Ishikawa (cell line): ENCODE results near the gene SCYL1.
A peak's percentile ranks its signal among the peaks of the same experiment; 100 is the strongest.

Source experiments
- CEBPB ChIP-seq: IDR thresholded peaks from 2 replicates; pipeline ENCODE4 v1.6.1; 2012
- CREB1 ChIP-seq: IDR thresholded peaks from 2 replicates; pipeline ENCODE4 v1.6.1; 2012; ENCODE audit warnings: low read depth
- EGR1 ChIP-seq: IDR thresholded peaks from 2 replicates; pipeline ENCODE4 v1.6.1; 2012
- EP300 ChIP-seq: IDR thresholded peaks from 2 replicates; pipeline ENCODE4 v1.6.1; 2012; ENCODE audit warnings: borderline replicate concordance
- FOXM1 ChIP-seq: IDR thresholded peaks from 2 replicates; pipeline ENCODE4 v1.6.1; 2012; ENCODE audit warnings: low read depth, borderline replicate concordance
- MAX ChIP-seq: IDR thresholded peaks from 2 replicates; pipeline ENCODE4 v1.6.1; 2012
- NFIC ChIP-seq: IDR thresholded peaks from 2 replicates; pipeline ENCODE4 v1.6.1; 2012
- RAD21 ChIP-seq: IDR thresholded peaks from 2 replicates; pipeline ENCODE4 v1.6.1; 2012; ENCODE audit warnings: low read depth
- REST ChIP-seq: IDR thresholded peaks from 2 replicates; pipeline ENCODE4 v1.6.1; 2012; ENCODE audit warnings: low read depth, mild to moderate bottlenecking
- TAF1 ChIP-seq: IDR thresholded peaks from 2 replicates; pipeline ENCODE4 v1.6.1; 2012; ENCODE audit warnings: low read depth, mild to moderate bottlenecking
- TEAD4 ChIP-seq: IDR thresholded peaks from 2 replicates; pipeline ENCODE4 v1.6.1; 2012
- YY1 ChIP-seq: IDR thresholded peaks from 2 replicates; pipeline ENCODE4 v1.6.1; 2012; ENCODE audit warnings: low read depth
- ZBTB7A ChIP-seq: IDR thresholded peaks from 2 replicates; pipeline ENCODE4 v1.6.1; 2012; ENCODE audit warnings: low read depth
- TF ChIP-seq, protein P1 (sequence below): IDR thresholded peaks from 2 replicates; pipeline ENCODE4 v1.6.1; 2012

DNA sequence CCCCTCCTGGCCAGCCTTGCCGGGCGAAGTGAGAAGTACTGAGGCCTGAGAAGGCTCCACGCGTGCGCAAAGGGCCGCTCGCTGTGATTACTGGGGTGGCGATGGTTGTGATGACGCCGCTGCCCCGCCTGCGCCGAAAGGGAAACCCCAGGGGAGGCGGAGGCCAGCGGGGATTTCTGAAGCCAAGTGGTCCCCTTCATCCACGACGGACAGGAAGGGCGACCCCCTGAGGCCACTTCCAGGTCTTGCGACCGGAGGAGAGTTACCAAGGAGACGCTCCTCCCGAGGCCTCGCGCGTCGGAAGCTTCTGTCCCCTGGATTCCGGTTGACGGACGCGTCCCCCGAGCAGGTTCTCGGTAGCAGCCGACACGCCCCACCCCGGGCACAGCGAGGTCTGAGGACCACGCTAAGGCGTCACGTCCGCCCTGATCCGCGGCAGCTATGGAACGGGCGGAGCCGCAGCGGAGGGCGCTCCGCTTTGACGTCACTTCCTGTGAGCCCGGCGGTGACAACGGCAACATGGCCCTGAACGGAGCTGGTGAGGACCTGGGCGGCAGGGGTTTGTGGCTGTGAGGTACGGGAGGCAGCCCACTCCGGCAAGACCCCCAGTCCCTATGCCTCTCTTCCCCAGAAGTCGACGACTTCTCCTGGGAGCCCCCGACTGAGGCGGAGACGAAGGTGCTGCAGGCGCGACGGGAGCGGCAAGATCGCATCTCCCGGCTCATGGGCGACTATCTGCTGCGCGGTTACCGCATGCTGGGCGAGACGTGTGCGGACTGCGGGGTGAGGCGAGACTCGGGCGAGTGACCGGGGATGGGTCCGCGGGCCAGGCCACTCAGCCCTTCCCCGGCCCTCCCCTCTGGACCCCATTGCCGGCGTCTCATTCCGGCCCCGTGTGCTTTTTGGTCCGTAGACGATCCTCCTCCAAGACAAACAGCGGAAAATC, 45.4 kb downstream of the SCYL1 start, which contains the start of gene ZNRD2:
- TF ChIP-seq MAX = peak; percentile 81
- TF ChIP-seq, protein P1, sequence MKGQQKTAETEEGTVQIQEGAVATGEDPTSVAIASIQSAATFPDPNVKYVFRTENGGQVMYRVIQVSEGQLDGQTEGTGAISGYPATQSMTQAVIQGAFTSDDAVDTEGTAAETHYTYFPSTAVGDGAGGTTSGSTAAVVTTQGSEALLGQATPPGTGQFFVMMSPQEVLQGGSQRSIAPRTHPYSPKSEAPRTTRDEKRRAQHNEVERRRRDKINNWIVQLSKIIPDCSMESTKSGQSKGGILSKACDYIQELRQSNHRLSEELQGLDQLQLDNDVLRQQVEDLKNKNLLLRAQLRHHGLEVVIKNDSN = no peak; the same call in 1 of the 2 replicates
- TF ChIP-seq RAD21 = peak; percentile 57
- peak; percentile 94 for TF ChIP-seq CREB1
- no peak; the same call in 1 of the 2 replicates for TF ChIP-seq EP300
- peak; percentile 51 for TF ChIP-seq TAF1
- no peak for TF ChIP-seq REST
- TF ChIP-seq TEAD4 = peak; percentile 20; the same call in 1 of the 2 replicates
- peak; percentile 54; the same call in 1 of the 2 replicates for TF ChIP-seq CEBPB
- peak; percentile 93 for TF ChIP-seq YY1
- peak; percentile 11; the same call in 1 of the 2 replicates for TF ChIP-seq EGR1
- TF ChIP-seq FOXM1 = no peak
- peak; percentile 44; the same call in 1 of the 2 replicates for TF ChIP-seq NFIC
- peak; percentile 61; the same call in 1 of the 2 replicates for TF ChIP-seq ZBTB7A
